A549 treated with ZK216348 at 1 μM for 4 hours (cell line): ENCODE data around the gene HOXA3. TPM values are rescaled to one million over a fixed set of nuclear protein-coding genes. Genes with fewer than 3 reads are reported as not detected.

Experiments used
- total RNA-seq: library from RNA; stranded (reverse); fragments of 200-300 nt; extraction: Qiagen RNA extraction; gene quantifications from 5 replicates; pipeline ENCODE4 v1.2.3, GENCODE V29; 2022; ENCODE audit warnings: low read depth

Gene HOXA3
- total RNA-seq, result 3.8 to 9.6 TPM (median 8.0 TPM) in 5 replicates

DNA sequence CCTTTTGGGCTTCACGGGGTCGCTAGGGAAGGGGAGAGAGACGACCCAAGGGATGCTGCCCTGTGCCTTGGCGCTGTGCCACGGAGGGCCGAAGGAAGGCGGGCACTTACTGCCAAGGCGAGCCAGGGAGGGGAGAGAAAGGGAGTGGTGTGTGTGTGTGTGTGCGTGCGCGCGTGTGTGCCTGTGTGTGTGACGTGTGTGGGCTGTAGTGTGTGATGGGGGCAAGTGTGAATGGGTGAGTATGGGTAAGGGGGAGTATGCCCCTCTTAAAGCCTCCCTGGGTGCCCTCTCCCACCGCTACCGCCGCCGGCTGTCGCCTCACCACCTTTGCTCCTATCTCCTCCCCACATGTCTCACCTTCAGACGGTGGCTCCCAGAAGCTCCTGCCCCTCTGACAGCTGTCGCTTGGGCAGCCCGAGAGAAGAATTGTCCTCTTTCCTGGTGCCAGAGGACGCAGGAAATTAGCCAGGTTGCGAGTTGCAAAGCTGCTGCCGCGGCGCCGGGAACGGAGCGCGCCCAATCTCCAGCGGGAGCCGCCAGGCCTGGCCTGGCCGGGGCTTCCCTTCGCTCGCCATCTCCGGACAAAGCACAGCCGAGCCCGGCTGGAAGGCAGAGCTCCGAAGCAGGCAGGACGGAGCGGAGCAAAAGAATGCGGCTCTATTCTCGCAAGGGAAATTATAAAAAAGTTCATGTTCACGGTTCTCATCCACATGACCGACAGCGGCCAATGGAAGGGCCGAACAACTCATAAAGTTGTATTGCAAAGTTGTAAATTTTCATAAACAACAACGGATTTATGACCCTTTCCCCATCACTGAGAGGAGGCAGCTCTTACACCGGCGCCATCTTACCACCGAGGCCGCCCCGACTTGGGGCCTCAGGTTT is at the start of gene HOXA3:
Gene HOXA3 (minus strand): TSS at position 653 of the 885 bp plus-strand sequence. CDS start 41,943 bp downstream, outside the sequence.

DNA sequence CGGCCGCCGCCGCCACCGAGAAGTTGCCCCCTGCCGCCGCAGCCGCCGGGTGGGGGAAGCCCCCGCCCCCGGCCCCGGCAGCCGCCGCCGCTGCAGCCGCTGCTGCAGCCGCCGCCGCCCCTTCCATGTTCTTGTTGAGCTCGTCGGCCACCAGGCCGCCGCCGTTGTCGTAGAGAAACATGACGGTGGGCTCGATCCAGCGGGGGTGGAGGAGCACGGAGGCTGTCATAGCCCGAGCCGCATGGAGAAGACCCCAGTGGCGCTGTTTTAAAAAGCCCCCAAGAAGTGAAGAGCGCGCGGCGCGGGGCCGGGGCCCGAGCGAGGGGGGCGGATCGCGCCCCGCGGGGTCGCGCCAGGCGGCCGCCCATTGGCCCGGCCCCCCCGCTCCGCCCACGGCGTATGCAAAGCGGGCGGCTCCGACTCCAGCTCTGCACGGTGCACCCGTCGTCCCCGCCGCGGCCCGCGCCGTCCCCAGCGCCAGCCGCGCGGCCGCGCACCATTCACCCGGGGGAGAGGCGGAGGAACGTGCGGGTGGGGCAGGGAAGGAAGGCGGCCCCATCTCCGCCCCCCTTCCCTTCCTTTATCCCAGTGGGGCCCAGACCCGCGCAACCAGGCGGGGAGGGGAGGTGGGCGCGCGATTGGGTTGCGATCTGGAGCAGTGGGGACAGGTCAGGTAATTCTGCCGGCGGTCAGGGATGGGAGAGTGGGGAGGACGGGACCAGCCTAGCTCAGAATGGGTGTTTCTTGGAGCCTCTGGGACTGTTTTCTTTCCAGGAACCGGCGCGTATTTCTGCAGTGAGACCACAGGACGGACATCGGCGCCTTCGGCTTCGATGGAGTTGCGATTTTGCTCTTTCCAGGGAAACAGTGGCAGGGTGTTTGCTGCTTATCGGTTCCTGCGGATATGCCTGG is 47.7 kb upstream of the HOXA3 start, which contains the start of gene HOXA13:
Gene HOXA13 (minus strand): TSS at position 243 of the 912 bp plus-strand sequence. CDS start 14 bp downstream, at position 229.

DNA sequence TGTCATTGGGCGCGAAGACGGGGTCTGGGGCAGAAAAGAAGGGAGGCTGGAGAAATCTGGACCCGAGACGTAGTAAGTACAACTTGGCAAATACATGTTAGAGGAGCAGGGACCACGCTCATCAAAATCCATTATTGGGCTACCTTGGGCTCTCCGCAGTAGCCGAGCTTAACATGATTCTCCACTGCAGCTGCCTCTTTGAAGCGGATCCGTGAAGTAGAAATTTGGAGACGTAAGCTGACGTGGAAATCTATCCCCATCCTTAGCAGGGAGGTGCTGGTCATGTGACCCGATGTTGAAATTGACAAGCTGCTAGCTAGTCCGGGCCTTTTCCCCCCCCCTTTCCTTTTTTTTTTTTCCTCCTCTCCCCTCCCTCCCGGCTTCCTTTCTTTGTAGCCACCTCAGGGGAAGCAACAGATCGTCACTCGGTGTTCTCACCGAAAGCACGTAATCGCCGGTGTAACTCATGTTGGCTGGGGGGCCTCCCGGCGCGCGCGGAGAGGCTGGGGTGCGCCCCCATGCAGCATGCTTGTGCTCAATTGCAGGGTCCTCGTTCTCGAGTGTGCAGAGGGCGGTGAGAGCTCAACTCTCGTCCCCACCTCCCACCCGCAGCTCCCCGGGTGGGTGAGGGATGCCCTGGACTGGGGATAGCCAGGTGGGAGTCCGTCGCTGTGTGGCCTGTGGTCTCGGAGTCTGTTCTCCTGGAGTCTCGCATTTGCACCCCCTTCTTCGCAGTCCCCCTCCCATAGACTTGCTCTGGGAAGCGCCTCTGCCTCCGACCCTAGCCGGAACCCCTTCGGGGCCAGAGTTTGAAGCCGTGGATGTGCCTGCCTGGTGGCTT is 32.9 kb upstream of the HOXA3 start, which contains the start of gene HOXA11:
Gene HOXA11 (minus strand): TSS at position 220 of the 841 bp plus-strand sequence. CDS start 88 bp downstream, at position 132.

DNA sequence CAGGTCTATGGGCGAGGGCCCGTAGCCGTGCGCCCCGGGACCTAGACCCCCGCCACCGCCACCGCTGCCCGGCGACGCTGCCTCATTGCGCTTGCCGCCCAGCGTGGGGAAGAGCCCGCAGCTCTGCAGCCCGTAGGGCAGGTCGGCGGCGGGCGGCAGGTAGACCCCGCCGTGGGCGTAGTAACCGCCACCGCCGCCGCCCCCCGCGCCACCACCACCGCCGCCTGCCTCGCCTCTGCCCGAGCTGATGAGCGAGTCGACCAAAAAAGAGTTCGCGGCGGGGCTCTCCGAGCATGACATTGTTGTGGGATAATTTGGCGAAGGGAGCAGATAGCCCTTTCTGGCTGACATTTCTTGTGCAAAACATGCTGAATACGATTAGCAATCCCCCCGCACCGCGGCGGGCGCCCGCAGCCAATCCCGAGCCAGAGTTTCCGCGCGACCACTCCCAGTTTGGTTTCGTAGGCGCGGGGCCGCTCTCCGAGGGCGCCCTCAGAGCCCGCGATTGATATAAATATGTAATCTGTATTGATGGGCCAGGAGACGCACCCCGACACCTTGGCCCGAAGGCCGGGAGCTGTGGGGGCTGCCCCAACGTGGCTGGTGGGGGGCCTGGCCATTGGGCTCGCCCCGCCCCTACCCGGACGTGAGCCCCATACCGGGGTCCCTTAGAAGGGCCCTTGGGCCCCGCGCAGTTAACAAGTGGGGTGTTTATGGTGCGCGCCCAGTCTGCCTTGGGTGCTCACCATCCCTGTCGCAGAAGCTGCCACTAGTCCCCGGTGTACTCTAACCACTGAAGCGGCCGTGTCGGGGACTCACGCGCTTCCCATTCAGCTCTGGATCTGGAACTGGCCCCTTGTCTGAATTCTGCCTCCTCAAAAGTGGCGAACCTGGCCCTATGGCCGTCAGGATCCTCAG is 21.8 kb upstream of the HOXA3 start, which contains the start of gene HOXA10:
Gene HOXA10 (minus strand): TSS at position 365 of the 918 bp plus-strand sequence. CDS start 14 bp downstream, at position 351.

DNA sequence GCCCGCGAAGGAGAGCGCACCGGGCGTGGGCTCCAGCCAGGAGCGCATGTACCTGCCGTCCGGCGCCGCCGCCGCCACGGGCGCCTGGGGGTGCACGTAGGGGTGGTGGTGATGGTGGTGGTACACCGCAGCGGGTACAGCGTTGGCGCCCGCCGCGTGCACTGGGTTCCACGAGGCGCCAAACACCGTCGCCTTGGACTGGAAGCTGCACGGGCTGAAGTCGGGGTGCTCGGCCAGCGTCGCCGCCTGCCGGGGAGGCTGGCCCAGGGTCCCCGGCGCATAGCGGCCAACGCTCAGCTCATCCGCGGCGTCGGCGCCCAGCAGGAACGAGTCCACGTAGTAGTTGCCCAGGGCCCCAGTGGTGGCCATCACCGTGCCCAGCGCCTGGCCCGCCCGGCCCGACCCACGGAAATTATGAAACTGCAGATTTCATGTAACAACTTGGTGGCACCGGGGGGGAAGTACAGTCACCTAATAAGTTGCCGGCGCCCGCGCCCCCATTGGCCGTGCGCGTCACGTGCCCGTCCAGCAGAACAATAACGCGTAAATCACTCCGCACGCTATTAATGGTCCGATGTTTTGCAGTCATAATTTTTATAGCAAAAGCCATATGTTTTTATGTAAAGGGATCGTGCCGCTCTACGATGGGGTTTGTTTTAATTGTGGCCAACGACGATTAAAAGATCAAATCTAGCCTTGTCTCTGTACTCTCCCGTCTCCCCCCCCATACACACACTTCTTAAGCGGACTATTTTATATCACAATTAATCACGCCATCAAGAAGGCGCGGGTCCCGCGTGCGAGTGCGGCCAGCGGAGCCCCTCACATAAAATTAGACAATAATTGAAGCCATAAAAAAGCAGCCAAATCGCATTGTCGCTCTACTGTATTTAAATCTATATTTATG is 13.0 kb upstream of the HOXA3 start, which contains the start of gene HOXA9:
Gene HOXA9 (minus strand): TSS at position 449 of the 907 bp plus-strand sequence. CDS start 80 bp downstream, at position 369.

DNA sequence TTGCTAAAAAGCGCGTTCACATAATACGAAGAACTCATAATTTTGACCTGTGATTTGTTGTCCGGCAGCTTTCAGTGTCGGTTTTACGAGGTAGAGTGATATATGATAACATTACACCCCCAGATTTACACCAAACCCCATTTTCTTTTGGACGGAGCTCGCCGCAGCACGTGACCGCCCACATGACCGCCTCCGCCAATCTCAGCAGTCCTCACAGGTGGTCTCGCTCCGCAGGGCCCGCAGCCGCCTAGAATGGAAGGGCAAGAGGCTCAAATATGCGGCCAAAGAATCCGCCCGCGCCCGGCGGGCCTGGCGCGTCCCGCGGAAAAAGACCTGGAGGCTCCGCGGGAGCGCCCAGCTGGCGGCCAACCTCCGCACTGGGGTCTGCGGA is 4.1 kb upstream of the HOXA3 start, which contains the start of gene HOXA7:
Gene HOXA7 (minus strand): TSS at position 168 of the 391 bp plus-strand sequence. CDS start 130 bp downstream, at position 38.

DNA sequence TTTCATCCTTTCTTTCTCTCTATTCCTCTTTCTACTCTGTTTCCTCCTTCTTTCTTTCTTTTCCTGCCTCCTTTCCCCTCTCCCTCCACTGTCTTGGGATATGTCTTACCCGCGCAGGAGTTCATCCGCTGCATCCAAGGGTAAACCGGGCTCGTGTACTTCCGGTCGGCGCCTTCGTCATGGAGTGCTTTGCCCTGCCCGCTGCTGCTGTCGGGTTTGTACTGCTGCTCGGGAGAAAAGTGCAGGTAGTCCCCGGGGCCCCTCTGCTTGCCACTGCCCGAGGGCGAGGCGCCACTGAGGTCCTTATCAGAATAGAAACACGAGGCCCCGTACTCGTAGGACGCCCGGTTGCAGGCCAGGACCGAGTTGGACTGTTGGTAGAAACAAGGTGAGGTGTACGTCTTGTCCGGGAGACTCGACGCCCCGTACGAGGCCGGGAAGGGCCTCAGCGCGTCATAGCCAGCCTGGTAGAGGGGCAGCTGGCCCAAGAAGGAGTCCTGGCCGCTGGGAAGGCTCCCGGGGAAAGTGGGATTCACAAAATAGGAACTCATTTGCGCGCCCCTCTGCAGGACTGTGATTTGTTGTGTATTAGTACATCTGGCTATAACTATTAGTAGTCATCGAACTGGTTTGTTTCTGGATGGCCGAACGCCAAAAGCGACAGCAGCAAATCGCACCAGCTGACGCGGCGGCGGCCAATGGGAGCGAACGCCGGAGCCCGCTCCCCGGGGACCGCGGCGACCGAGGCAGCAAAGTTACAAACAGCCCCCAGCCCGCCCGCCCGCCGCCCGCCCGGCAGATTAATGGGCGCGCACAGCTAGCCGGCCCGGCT is 5.0 kb downstream of the HOXA3 start, which contains the start of gene HOXA6:
Gene HOXA6 (minus strand): TSS at position 576 of the 832 bp plus-strand sequence. CDS start 25 bp downstream, at position 551.

DNA sequence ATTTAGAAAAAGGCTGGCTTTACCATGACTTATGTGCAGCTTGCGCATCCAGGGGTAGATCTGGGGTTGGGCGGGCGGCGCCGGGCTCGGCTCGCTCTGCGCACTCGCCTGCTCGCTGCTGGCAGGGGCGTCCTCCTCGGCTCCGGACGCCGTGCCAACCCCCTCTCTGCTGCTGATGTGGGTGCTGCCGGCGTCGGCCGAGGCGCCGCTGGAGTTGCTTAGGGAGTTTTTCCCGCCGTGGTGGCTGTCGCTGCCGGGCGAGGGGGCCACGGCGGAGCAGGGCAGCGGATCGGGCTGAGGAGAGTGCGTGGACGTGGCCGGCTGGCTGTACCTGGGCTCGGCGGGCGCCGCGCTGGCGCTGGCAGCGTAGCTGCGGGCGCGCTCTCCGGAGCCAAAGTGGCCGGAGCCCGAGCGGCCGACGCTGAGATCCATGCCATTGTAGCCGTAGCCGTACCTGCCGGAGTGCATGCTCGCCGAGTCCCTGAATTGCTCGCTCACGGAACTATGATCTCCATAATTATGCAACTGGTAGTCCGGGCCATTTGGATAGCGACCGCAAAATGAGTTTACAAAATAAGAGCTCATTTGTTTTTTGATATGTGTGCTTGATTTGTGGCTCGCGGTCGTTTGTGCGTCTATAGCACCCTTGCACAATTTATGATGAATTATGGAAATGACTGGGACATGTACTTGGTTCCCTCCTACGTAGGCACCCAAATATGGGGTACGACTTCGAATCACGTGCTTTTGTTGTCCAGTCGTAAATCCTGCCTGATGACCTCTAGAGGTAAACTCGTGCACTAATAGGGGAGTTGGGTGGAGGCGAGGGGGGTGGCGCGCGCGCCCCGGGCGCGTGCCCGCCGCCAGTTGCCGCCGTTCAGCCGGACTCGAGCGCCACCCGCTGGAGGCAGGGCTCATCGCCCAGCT is 9.1 kb downstream of the HOXA3 start, which contains the start of gene HOXA5:
Gene HOXA5 (minus strand): TSS at position 659 of the 927 bp plus-strand sequence. CDS start 74 bp downstream, at position 585.

DNA sequence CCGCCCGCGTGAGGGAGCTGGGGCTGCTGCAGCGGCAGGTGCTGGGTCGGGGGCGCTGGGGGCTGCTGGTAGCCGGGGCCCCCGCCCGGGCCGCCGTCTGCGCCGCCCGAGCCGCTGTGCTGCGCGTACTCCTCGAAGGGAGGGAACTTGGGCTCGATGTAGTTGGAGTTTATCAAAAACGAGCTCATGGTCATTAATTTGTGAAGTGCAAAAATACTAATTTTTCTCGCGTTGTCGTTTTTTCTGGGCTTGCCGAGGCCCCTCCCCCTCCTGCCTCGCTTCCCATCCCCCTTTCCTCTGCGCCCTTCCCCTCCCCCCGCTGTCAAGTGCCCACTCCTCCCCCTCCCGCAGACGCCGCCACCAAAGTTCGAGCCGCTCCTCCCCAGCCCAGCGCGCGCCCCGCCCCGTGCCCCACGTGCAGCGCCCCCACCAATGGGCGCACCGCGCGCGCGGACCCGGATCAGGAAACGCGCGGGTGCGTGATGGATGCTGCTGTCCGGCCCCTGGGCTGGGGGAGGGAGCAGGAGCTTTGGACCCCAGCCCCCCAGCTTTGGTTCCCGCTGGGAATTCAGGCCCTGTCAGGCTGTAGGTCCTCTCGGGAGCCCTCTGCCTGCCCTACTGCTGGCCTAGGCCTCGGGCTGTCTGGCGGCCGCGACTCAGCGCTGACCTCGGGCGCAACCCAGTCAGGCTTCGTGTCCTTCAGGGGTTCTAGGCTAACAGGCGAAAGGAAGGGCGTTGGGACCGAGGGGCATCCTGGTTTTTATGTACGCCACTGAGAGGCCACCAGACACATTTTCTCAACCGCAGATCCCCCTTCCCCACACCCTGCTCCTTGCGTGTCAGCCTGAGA is 21.6 kb downstream of the HOXA3 start, which contains the start of gene HOXA4:
Gene HOXA4 (minus strand): TSS at position 218 of the 850 bp plus-strand sequence. CDS start 24 bp downstream, at position 194.

DNA sequence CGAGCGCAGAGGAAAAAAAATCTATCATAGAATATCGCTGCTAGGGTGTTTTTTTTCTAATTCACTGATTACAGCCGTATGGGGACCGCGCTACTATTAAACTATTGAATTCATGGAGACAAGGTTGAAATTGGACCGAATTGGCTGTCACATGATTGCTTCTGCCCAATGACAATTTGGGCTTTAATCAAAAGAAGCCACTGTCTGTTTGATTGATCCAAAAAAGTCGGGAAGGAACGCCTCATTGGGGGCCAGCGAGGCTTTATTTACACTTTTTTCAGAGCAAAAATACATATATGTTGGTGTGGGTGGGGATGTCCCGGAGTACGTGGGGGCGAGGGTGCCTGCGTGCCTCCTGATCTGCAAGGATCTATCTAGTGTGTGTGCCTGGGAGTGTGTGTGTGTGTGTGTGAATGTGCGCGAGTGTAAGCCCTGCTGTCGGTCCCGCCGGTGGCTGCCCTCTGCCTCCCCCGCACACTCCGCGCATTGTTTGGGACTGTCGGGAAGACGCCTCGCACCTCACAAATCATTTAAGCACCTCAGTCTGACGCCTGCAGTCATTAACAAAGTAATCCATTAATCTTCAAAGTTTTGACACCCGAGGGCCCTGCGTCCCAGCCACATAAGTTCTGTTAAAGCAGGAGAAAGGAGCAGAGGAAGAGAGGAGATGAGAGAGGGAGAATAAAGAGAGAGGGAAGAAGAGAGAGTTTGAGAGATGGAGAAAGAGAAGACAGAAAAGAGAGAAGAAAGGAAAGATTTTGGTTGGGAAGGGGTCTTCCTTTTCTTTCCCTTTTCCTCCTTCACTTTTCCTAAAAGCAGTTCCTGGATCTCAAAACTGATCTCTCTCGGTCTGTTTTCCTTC is 49.6 kb downstream of the HOXA3 start, which contains the start of gene HOXA2:
Gene HOXA2 (minus strand): TSS at position 103 of the 862 bp plus-strand sequence. CDS start 183 bp downstream, outside the sequence.

DNA sequence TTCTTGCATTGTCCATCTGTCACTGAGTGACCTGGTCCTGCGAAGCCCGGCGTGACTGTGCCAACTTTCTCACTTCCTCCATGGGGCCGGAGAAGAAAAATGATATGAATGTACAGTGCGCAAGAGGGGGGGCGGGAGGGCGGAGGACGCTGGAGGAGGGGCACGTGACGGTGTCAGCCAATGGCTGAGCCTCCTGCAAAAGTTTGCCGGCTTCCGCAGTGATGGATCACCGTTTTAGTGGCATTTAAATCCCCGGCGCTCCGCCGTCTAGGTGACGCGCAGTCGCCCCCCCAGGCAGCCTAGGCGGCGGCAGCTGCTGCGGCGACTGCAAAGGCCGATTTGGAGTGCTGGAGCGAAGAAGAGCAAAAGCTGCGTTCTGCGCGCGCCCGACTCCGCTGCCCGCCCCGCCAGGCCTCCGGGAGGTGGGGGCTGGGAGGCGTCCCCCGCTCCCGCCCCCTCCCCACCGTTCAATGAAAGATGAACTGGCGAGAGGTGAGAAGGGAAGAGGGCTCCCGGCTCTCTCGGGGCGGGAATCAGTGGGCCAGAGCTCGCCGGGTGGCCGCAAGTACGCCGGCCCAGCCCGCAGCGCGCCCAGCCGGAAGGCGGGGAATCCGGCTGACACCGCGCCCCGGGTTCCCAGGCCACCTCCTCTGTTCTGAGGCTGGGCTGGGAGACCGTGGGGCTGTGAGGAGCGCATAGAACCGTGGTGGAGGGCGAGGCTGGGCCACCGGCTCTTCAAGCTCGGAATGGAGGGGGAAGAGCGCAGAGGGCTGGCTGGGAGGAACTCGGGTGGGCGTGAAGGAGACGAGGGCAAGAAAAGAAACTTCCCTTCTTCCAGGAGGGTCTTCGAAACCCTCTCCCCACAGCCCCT is 56.3 kb downstream of the HOXA3 start, which contains the start of gene HOXA1:
Gene HOXA1 (minus strand): TSS at position 104 of the 871 bp plus-strand sequence. CDS start 88 bp downstream, at position 16.

